Upper lobe of left lung (tissue), 4 donors: ENCODE data around the gene VSTM2B.

Experiments
- POLR2A ChIP-seq, 4 donors: fragments of 450-650 bp; IDR thresholded peaks; one replicate each; pipeline ENCODE4 v1.5.1; 2016 to 2017; ENCODE audit warnings: antibody characterized with exemption in 4 of 4, mild to moderate bottlenecking in 2 of 4
- POLR2AphosphoS5 ChIP-seq, 2 donors: sonication (generic); formaldehyde crosslinking; IDR thresholded peaks; one replicate each; pipeline ENCODE4 v1.5.1; 2017; ENCODE audit warnings: antibody characterized with exemption in 2 of 2
- TF ChIP-seq, protein P1 (sequence below), 6 experiments: fragments of 450-650 bp in 4 of 6; fragments of 200-600 bp in 2 of 6; sonication (generic) in 2 of 6; IDR thresholded peaks; one replicate each; pipeline ENCODE4 v1.5.1; 2016 to 2019; ENCODE audit warnings: antibody characterized with exemption in 6 of 6

GRCh38 chr19:29532097-29532496 lies 6.3 kb downstream of the VSTM2B start:
- TF ChIP-seq, protein P1, sequence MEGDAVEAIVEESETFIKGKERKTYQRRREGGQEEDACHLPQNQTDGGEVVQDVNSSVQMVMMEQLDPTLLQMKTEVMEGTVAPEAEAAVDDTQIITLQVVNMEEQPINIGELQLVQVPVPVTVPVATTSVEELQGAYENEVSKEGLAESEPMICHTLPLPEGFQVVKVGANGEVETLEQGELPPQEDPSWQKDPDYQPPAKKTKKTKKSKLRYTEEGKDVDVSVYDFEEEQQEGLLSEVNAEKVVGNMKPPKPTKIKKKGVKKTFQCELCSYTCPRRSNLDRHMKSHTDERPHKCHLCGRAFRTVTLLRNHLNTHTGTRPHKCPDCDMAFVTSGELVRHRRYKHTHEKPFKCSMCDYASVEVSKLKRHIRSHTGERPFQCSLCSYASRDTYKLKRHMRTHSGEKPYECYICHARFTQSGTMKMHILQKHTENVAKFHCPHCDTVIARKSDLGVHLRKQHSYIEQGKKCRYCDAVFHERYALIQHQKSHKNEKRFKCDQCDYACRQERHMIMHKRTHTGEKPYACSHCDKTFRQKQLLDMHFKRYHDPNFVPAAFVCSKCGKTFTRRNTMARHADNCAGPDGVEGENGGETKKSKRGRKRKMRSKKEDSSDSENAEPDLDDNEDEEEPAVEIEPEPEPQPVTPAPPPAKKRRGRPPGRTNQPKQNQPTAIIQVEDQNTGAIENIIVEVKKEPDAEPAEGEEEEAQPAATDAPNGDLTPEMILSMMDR (IDR thresholded peaks at IDR 0.05), result no peak
- no peak for TF ChIP-seq POLR2AphosphoS5 (IDR thresholded peaks at IDR 0.05)
- TF ChIP-seq POLR2A (IDR thresholded peaks at IDR 0.05), result no peak
